H1 (cell line): Measurements from ENCODE around the gene TBC1D4. TPM values are rescaled to one million over a fixed set of nuclear protein-coding genes. Genes with fewer than 3 reads are reported as not detected.
"Not testable (repeated sequence)": the region's sequence is repeated elsewhere in the genome, so short reads cannot be mapped to it uniquely, and the experiment has no call there.

ENCODE experiments used
- CTCF ChIA-PET: fragments of 300-600 bp; sonication (Branson Sonifier 250); formaldehyde crosslinking; loops from one replicate; lab custom pipeline; 2021; ENCODE audit not compliant: partially characterized antibody; lab: Charles Lee
- POLR2A ChIA-PET: fragments of 300-600 bp; sonication (Branson Sonifier 250); formaldehyde crosslinking; loops from one replicate; lab custom pipeline; 2021; ENCODE audit warnings: inconsistent platforms; ENCODE audit not compliant: partially characterized antibody; lab: Charles Lee
- DNase-seq, 2 experiments: peaks; one replicate each; pipeline versions ENCODE4 v3.0.0 to v3.0.0-alpha.2; 2010 to 2022; ENCODE audit warnings: low spot score in 2 of 2, low read depth in 1 of 2, mixed read lengths in 1 of 2
- FAIRE-seq: peaks from 2 replicates; lab custom pipeline; 2011; peaks lifted over from hg19 to GRCh38; lab: Jason Lieb, UNC
- H2AFZ ChIP-seq: 2 replicates; pipeline ENCODE4 v1.8.1; 2012; ENCODE audit warnings: low read length, inconsistent platforms
- H2AK5ac ChIP-seq: 2 replicates; pipeline ENCODE4 v1.6.1; 2013; ENCODE audit warnings: low read depth, low read length
- H2BK120ac ChIP-seq: replicated peaks from 2 replicates; pipeline ENCODE3; 2013; ENCODE audit warnings: low read depth, low read length, inconsistent platforms
- H2BK12ac ChIP-seq: 2 replicates; pipeline ENCODE4 v1.6.1; 2013; ENCODE audit warnings: low read depth, low read length
- H2BK15ac ChIP-seq: 2 replicates; pipeline ENCODE4 v1.6.1; 2013; ENCODE audit warnings: low read length
- H2BK20ac ChIP-seq: 2 replicates; pipeline ENCODE4 v1.6.1; 2013; ENCODE audit warnings: low read length
- H2BK5ac ChIP-seq: 2 replicates; pipeline ENCODE4 v1.6.1; 2013; ENCODE audit warnings: low read depth, low read length
- H3K14ac ChIP-seq: 2 replicates; pipeline ENCODE4 v1.6.1; 2013; ENCODE audit warnings: inconsistent platforms; ENCODE audit not compliant: insufficient read length
- H3K18ac ChIP-seq: 2 replicates; pipeline ENCODE4 v1.6.1; 2013; ENCODE audit warnings: low read length; ENCODE audit errors: extremely low read depth
- H3K23ac ChIP-seq: 2 replicates; pipeline ENCODE4 v1.6.1; 2013; ENCODE audit warnings: inconsistent platforms; ENCODE audit not compliant: insufficient read length
- H3K23me2 ChIP-seq: 2 replicates; pipeline ENCODE4 v1.6.1; 2013; ENCODE audit warnings: low read depth, low read length
- H3K27ac ChIP-seq: 2 replicates; pipeline ENCODE4 v1.6.1; 2011; ENCODE audit warnings: low read depth, low read length, inconsistent platforms
- H3K27me3 ChIP-seq, 4 experiments: replicated peaks in 1 of 4; 1 replicate in 1 of 4; 2 replicates in 3 of 4; pipeline versions ENCODE4 v1.6.1 to v1.8.1; 2011 to 2013; ENCODE audit warnings: low read length in 3 of 4, mild to moderate bottlenecking in 3 of 4, inconsistent platforms in 2 of 4, mixed read lengths in 2 of 4, moderate library complexity in 1 of 4; ENCODE audit not compliant: control insufficient read depth in 3 of 4, insufficient read depth in 3 of 4; ENCODE audit errors: extremely low read depth in 1 of 4
- H3K36me3 ChIP-seq, 4 experiments: 2 replicates each; pipeline versions ENCODE4 v1.6.1 to v1.8.1; 2011 to 2013; ENCODE audit warnings: mild to moderate bottlenecking in 4 of 4, low read length in 3 of 4, moderate library complexity in 2 of 4, control low read depth in 1 of 4, inconsistent platforms in 1 of 4; ENCODE audit not compliant: insufficient read depth in 4 of 4, control insufficient read depth in 2 of 4
- H3K4ac ChIP-seq: replicated peaks from 2 replicates; pipeline ENCODE3; 2013; ENCODE audit warnings: low read length, low read depth, mixed read lengths, inconsistent platforms; ENCODE audit not compliant: insufficient read length
- H3K4me1 ChIP-seq, 4 experiments: replicated peaks in 1 of 4; 1 replicate in 1 of 4; 2 replicates in 3 of 4; pipeline versions ENCODE4 v1.6.1 to v1.8.1; 2011 to 2013; ENCODE audit warnings: low read length in 3 of 4, inconsistent platforms in 2 of 4, mixed read lengths in 1 of 4; ENCODE audit not compliant: insufficient read depth in 4 of 4, control insufficient read depth in 3 of 4
- H3K4me2 ChIP-seq, 2 experiments: 2 replicates each; pipeline versions ENCODE4 v1.6.1 to v1.8.1; 2011 to 2013; ENCODE audit warnings: low read depth in 2 of 2, low read length in 2 of 2, control low read depth in 1 of 2, inconsistent platforms in 1 of 2, mild to moderate bottlenecking in 1 of 2; ENCODE audit not compliant: insufficient read depth in 1 of 2
- H3K4me3 ChIP-seq, 4 experiments: fragments of 200-600, 300-600 bp in 1 of 4; sonication (generic), shearing (Covaris generic), sonication (Bioruptor Twin) in 1 of 4; 2 replicates each; pipeline versions ENCODE4 v1.5.1 to v1.8.1; 2011 to 2016; ENCODE audit warnings: low read length in 4 of 4, low read depth in 3 of 4, control low read depth in 2 of 4, inconsistent platforms in 2 of 4, mild to moderate bottlenecking in 2 of 4, mixed read lengths in 1 of 4, moderate library complexity in 1 of 4; ENCODE audit not compliant: insufficient read depth in 2 of 4; ENCODE audit errors: extremely low read depth in 1 of 4
- H3K56ac ChIP-seq: replicated peaks from 2 replicates; pipeline ENCODE3; 2013; ENCODE audit warnings: low read depth, mild to moderate bottlenecking, mixed read lengths, low read length, inconsistent platforms; ENCODE audit not compliant: insufficient read length
- H3K79me1 ChIP-seq: 2 replicates; pipeline ENCODE4 v1.6.1; 2013; ENCODE audit warnings: low read depth, low read length, control low read depth
- H3K79me2 ChIP-seq, 2 experiments: 2 replicates each; pipeline versions ENCODE4 v1.6.1 to v1.8.1; 2012 to 2013; ENCODE audit warnings: low read length in 2 of 2, mild to moderate bottlenecking in 2 of 2, inconsistent platforms in 1 of 2; ENCODE audit not compliant: insufficient read depth in 2 of 2, control insufficient read depth in 1 of 2
- H3K9ac ChIP-seq, 4 experiments: replicated peaks in 1 of 4; 1 replicate in 1 of 4; 2 replicates in 3 of 4; pipeline versions ENCODE4 v1.6.1 to v1.8.1; 2011 to 2013; ENCODE audit warnings: low read depth in 3 of 4, low read length in 3 of 4, control low read depth in 2 of 4, mild to moderate bottlenecking in 2 of 4, moderate library complexity in 2 of 4, inconsistent platforms in 1 of 4; ENCODE audit errors: extremely low read depth in 1 of 4
- H3K9me3 ChIP-seq, 2 experiments: 2 replicates each; pipeline versions ENCODE4 v1.6.1 to v1.8.1; 2012 to 2013; ENCODE audit warnings: mild to moderate bottlenecking in 2 of 2, moderate library complexity in 2 of 2, control low read depth in 1 of 2, inconsistent platforms in 1 of 2, low read depth in 1 of 2, low read length in 1 of 2, mixed read lengths in 1 of 2; ENCODE audit not compliant: insufficient read depth in 2 of 2
- H4K20me1 ChIP-seq, 2 experiments: replicated peaks in 1 of 2; 2 replicates each; pipeline versions ENCODE3 to v1.8.1; 2011 to 2013; ENCODE audit warnings: inconsistent platforms in 2 of 2, low read length in 2 of 2, mild to moderate bottlenecking in 1 of 2; ENCODE audit not compliant: insufficient read depth in 2 of 2, control insufficient read depth in 1 of 2
- H4K5ac ChIP-seq: 2 replicates; pipeline ENCODE4 v1.6.1; 2013; ENCODE audit warnings: low read length, low read depth, mixed read lengths, inconsistent platforms; ENCODE audit not compliant: insufficient read length
- H4K8ac ChIP-seq: 2 replicates; pipeline ENCODE4 v1.8.0; 2013; ENCODE audit warnings: mild to moderate bottlenecking, moderate library complexity, low read length, inconsistent platforms; ENCODE audit not compliant: insufficient read depth; ENCODE audit errors: extremely low read depth
- H4K91ac ChIP-seq: replicated peaks from 2 replicates; pipeline ENCODE3; 2013; ENCODE audit warnings: low read length, mixed read lengths, inconsistent platforms; ENCODE audit not compliant: insufficient read length
- KDM1A ChIP-seq: fragments of 200-600, 300-600 bp; sonication (generic); IDR thresholded peaks from 2 replicates; pipeline ENCODE4 v1.7.1; 2016; ENCODE audit warnings: mild to moderate bottlenecking, low read length, borderline replicate concordance
- WGBS, 2 experiments: shearing (Covaris generic) in 1 of 2; methylation state at CpG; one replicate each; pipeline versions ENCODE4 v1.1.6 to v1.1.7; 2013 to 2015; ENCODE audit warnings: low lambda C conversion rate in 2 of 2, mixed read lengths in 2 of 2, inconsistent platforms in 1 of 2, low coverage in 1 of 2, missing lambda C conversion rate in 1 of 2; ENCODE audit not compliant: insufficient replicate concordance in 2 of 2, insufficient coverage in 1 of 2, insufficient read length in 1 of 2; ENCODE audit errors: extremely low coverage in 1 of 2, missing lambda C conversion rate in 1 of 2; 5-methylcytosine and 5-hydroxymethylcytosine counted together
- polyA plus RNA-seq, 7 experiments: library from polyadenylated mRNA; depleted of rRNA in 3 of 7; stranded (reverse) in 5 of 7; unstranded in 2 of 7; fragments of >200 nt in 5 of 7; fragments of 200-250 nt in 2 of 7; gene quantifications; 1 replicate in 5 of 7; 2 replicates in 1 of 7; 4 replicates in 1 of 7; pipeline versions ENCODE4 v1.2.1 to v1.2.3, GENCODE V29; 2011 to 2013; ENCODE audit warnings: missing spikeins in 2 of 7, mixed read lengths in 2 of 7
- total RNA-seq: library from RNA; stranded (reverse); fragmentation: NEBNext Ultra II Directional; extraction: Animal tissue kit (Norgen Biotek cat#: 25700); gene quantifications from 2 replicates; pipeline ENCODE4 v1.2.1, GENCODE V29; 2021

Gene TBC1D4
- total and polyA plus RNA-seq, 2 of the 8 experiments (the other 6 are each of a cell fraction or from before 2014, with no cell fraction given) = 16.7 to 39.0 TPM

- FAIRE-seq, H3K18ac ChIP-seq, H4K91ac ChIP-seq, H4K8ac ChIP-seq, H3K4ac ChIP-seq, H2BK120ac ChIP-seq, H2BK15ac ChIP-seq, H3K9ac ChIP-seq, H3K27me3 ChIP-seq, H4K20me1 ChIP-seq, DNase-seq, H3K23ac ChIP-seq, H3K36me3 ChIP-seq, H3K9me3 ChIP-seq, H3K4me1 ChIP-seq, H3K27ac ChIP-seq, H3K79me2 ChIP-seq, H2AFZ ChIP-seq, H3K79me1 ChIP-seq, POLR2A ChIA-PET, H3K4me2 ChIP-seq, H3K23me2 ChIP-seq, H4K5ac ChIP-seq, H3K56ac ChIP-seq, H2BK5ac ChIP-seq, H2BK20ac ChIP-seq, H2BK12ac ChIP-seq, H2AK5ac ChIP-seq, H3K4me3 ChIP-seq, H3K14ac ChIP-seq: not testable (repeated sequence)
- CTCF ChIA-PET = interaction anchor here (1.0 kb wide), 1 partner anchor 136 kb away, joined by 3 read pairs; no protein-coding TSS in a partner anchor
- TF ChIP-seq KDM1A = 0 out of 2 replicates have a peak, but pooled peaks have one; percentile 39
- 100% methylated on average over 1 of the region's 1 CpG; no CpG with 5 or more reads in 1 of the 2 experiments for WGBS, 2 experiments
Measured at GRCh38 chr13:75306967-75307366, 175.0 kb downstream of the TBC1D4 start.
